AG09309 (cell line): ENCODE measurements around the gene PDZRN4.
"Not testable (repeated sequence)": the region's sequence is repeated elsewhere in the genome, so short reads cannot be mapped to it uniquely, and the experiment has no call there.

Experiments
- DNase-seq: peaks from one replicate; pipeline ENCODE4 v3.0.0-alpha.2; 2010; ENCODE audit warnings: low read depth
- H3K4me3 ChIP-seq: 2 replicates; pipeline ENCODE4 v1.5.1; 2011; ENCODE audit warnings: mild to moderate bottlenecking, low read depth, low read length, moderate library complexity; ENCODE audit not compliant: control insufficient read depth
- TF ChIP-seq, protein P1 (sequence below): IDR thresholded peaks from 2 replicates; pipeline ENCODE4 v1.5.1; 2011; ENCODE audit warnings: mild to moderate bottlenecking, low read depth, low read length, inconsistent platforms; ENCODE audit not compliant: insufficient read depth, control insufficient read depth; ENCODE audit errors: missing control alignments

Gene PDZRN4

DNA sequence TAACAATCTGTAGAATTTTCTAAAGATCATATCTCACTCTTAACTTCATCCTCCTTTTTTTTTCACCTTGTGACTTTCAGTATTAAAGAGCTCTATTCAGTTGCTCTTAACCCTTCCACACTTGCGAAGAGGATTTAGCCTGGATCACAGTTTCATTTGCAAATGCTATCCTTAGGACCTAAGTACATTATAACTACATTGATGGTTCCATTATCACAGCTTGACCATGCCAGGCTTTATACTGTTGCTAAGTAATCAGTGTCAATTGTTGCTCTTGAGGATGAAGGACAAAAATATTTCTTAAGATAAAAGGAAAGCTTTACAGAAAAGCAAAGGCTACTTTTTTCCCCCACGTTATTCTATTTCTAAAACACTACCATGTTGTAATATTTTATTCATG is 122.2 kb downstream of the PDZRN4 start:
- TF ChIP-seq, protein P1, sequence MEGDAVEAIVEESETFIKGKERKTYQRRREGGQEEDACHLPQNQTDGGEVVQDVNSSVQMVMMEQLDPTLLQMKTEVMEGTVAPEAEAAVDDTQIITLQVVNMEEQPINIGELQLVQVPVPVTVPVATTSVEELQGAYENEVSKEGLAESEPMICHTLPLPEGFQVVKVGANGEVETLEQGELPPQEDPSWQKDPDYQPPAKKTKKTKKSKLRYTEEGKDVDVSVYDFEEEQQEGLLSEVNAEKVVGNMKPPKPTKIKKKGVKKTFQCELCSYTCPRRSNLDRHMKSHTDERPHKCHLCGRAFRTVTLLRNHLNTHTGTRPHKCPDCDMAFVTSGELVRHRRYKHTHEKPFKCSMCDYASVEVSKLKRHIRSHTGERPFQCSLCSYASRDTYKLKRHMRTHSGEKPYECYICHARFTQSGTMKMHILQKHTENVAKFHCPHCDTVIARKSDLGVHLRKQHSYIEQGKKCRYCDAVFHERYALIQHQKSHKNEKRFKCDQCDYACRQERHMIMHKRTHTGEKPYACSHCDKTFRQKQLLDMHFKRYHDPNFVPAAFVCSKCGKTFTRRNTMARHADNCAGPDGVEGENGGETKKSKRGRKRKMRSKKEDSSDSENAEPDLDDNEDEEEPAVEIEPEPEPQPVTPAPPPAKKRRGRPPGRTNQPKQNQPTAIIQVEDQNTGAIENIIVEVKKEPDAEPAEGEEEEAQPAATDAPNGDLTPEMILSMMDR, result no peak
- H3K4me3 ChIP-seq, result no peak overlapping the region

DNA sequence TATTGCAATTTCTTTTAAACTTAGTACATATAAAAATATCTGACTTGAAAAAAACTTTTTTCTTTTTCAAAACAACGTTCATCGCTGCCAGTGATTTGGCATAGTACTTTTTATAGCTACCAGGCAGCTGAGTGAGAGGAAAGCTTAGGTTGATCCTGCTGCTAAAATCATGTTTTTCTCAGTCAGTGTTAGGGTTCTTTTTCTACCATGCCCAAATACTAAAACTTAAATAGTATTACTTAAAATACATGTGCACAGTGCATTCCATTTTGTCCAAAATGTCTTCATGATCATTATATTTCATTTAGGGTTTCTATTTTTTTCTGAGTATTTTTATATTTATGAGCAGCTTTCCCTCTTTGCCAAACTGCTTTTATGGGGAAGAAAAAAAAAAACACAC is 123.8 kb downstream of the PDZRN4 start:
- H3K4me3 ChIP-seq, result no peak overlapping the region
- TF ChIP-seq, protein P1, result no peak
- DNase-seq, result no peak

More for the DNA sequence above, 122.2 kb downstream of the PDZRN4 start:
- DNase-seq, result no peak

DNA sequence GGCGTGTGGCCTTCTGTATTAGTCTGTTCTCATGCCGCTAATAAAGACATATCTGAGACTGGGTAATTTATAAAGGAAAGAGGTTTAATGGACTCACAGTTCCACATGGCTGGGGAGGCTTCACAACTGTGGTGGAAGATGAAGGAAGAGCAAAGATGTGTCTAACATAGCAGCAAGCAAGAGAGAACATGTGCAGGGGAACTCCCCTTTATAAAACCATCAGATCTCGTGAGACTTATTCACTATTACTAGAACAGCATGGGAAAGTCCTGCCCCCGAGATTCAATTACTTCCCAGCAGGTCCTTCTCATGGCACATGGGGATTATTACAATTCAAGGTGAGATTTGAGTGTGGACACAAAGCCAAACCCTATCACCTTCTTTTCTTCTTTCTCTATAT is 124.3 kb downstream of the PDZRN4 start:
- H3K4me3 ChIP-seq, DNase-seq: not testable (repeated sequence)

DNA sequence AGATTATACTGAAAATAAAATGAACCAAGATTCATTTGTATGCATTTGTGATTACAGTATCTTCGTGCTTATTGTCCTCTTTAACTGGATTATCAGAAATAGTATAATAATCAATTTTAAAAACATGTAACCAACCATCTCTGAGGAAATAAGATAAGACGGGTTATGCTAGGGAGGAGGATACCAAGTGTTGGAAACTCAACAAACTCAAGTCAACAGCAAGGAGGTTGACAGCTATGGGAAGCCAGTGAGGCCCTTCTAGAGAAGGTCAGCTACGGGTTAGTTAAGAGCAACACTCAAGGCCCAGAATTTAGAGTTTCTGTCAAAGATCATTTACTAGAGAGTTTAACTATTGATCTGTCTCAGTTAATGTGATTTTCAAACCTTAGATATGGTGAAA is 137.2 kb downstream of the PDZRN4 start:
- DNase-seq, result no peak
- H3K4me3 ChIP-seq, result no peak overlapping the region
- TF ChIP-seq, protein P1, result no peak

DNA sequence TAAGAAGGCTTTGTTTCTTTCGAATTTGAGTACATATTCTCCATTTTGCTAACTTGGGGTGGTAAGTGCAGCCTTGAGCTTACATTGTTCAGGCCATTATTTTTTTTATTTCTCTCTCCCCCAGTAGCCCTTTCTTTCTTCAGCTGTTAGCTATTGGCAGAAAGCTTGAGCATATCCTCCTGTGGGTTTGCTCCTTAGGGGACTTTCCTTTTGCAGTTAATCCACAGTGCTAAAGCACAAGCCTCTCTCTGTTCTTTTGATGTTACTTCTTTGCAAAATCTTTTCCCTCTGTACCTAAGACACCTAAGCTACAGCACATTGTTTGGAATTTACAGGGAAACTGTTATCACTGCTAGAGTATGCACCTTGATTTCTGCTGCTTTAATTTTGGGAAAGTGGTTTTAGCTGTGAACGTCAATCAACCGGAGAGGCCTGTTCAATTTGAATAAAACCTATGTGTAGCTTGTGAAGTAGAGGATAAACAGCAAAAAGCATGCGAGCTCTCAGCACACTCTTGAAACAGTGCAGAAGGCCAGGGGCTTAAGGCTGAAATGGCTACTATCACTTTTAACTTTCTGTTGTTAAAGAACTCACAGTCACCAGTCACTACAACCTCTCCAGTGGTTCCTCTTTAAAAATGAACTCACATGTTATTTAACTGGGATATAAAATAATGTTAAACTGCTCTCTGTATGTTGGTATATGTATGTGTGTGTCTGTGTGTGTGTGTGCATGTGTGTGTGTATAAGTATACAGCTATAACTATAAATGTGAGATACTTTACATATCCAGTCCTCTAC is 139.2 kb downstream of the PDZRN4 start:
- H3K4me3 ChIP-seq, result no peak overlapping the region
- TF ChIP-seq, protein P1, result no peak
- DNase-seq, result no peak

DNA sequence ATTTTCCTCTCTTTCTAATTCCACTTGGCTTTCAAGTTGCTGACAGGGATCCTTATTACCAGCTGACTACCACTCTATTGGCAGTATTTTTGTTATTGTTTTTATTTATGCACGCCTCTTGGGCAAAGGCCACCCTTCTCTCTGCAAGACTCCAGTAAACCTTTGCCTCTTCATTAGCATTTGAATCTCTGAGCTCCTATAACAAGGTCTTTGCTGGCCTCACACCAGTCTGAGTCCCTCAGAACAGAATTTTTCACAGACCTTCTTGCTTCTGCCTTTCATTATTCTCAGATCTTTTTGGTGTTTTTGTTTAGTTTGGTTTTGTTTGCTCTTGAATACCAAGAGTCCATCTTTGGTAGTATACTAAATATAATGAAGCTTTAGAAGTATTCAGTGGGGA is 145.9 kb downstream of the PDZRN4 start:
- DNase-seq, result no peak
- no peak overlapping the region for H3K4me3 ChIP-seq
- TF ChIP-seq, protein P1, result no peak

DNA sequence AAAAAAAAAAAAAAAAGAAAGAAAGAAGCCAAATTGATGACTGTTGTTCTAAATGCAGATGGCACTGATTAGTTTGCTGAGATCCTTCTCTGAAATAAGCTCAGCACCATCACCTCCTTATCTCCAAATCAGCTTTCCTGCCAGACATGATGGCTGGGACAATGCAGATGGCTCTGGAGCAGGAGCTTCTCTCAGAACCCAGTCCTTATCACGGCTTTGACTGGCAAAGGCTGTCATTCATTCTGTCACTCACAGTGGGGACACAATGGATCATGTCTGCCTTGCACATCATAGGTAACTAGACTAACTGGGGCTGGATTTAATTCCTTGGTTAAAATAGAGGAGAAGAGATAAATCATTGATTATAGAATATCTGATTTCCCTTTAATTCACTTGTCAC is 146.3 kb downstream of the PDZRN4 start:
- no peak for DNase-seq
- H3K4me3 ChIP-seq, result no peak overlapping the region
- TF ChIP-seq, protein P1, result no peak
